Neural cell (in vitro differentiated cells): Measurements from ENCODE around the gene IRX4. TPM values are rescaled to one million over a fixed set of nuclear protein-coding genes. Genes with fewer than 3 reads are reported as not detected.

ENCODE experiments used
- H2AFZ ChIP-seq: fragments of 200-600, 300-800 bp; sonication (generic), shearing (Covaris generic); 2 replicates; pipeline ENCODE4 v1.6.0; 2014; ENCODE audit warnings: low read depth, mild to moderate bottlenecking, antibody characterized with exemption, low read length, moderate library complexity
- H3F3A ChIP-seq: fragments of 200-600 bp; shearing (Covaris generic); 2 replicates; pipeline ENCODE4 v1.6.1; 2016; ENCODE audit warnings: mild to moderate bottlenecking, moderate library complexity, mixed read lengths, antibody characterized with exemption, low read length; ENCODE audit not compliant: insufficient read depth, poor library complexity, severe bottlenecking
- H3K27ac ChIP-seq: fragments of 200-600, 300-800 bp; sonication (generic), shearing (Covaris generic); 2 replicates; pipeline ENCODE4 v1.5.1; 2014; ENCODE audit warnings: mild to moderate bottlenecking, low read length, moderate library complexity
- H3K27me3 ChIP-seq: fragments of 300-800, 200-600 bp; sonication (generic), shearing (Covaris generic); 2 replicates; pipeline ENCODE4 v1.6.0; 2014; ENCODE audit warnings: mild to moderate bottlenecking, low read depth, low read length, moderate library complexity; ENCODE audit not compliant: insufficient read depth
- H3K36me3 ChIP-seq: fragments of 300-800, 200-600 bp; sonication (generic), shearing (Covaris generic); 2 replicates; pipeline ENCODE4 v1.5.1; 2014; ENCODE audit warnings: mild to moderate bottlenecking, antibody characterized with exemption, low read length, moderate library complexity; ENCODE audit not compliant: insufficient read depth
- H3K4me2 ChIP-seq: fragments of 300-800, 200-600 bp; sonication (generic), shearing (Covaris generic); 2 replicates; pipeline ENCODE4 v1.6.0; 2014; ENCODE audit warnings: mild to moderate bottlenecking, low read length
- H3K4me3 ChIP-seq: fragments of 300-800, 200-600 bp; sonication (generic), shearing (Covaris generic); 2 replicates; pipeline ENCODE4 v1.5.1; 2014; ENCODE audit warnings: mild to moderate bottlenecking, low read length, moderate library complexity
- H3K79me2 ChIP-seq: fragments of 200-600 bp; shearing (Covaris generic); replicated peaks from 2 replicates; pipeline ENCODE4 v1.6.0; 2014; ENCODE audit warnings: mild to moderate bottlenecking, low read length, moderate library complexity; ENCODE audit not compliant: insufficient read depth
- H3K9ac ChIP-seq: fragments of 300-800, 200-600 bp; sonication (generic), shearing (Covaris generic); 2 replicates; pipeline ENCODE4 v1.6.1; 2016; ENCODE audit warnings: mild to moderate bottlenecking, low read length, mixed read lengths
- H3K9me2 ChIP-seq: fragments of 200-600 bp; shearing (Covaris generic); 2 replicates; pipeline ENCODE4 v1.6.1; 2016; ENCODE audit warnings: mild to moderate bottlenecking, low read length, mixed read lengths; ENCODE audit not compliant: insufficient read depth
- H3K9me3 ChIP-seq: fragments of 200-600, 300-800 bp; sonication (generic), shearing (Covaris generic); 2 replicates; pipeline ENCODE4 v1.6.1; 2016; ENCODE audit warnings: mild to moderate bottlenecking, mixed run types, low read length, moderate library complexity, mixed read lengths
- H4K20me1 ChIP-seq: fragments of 200-600 bp; shearing (Covaris generic); 2 replicates; pipeline ENCODE4 v1.6.1; 2016; ENCODE audit warnings: mild to moderate bottlenecking, mixed run types; ENCODE audit not compliant: insufficient read depth
- EP300 ChIP-seq: fragments of 450-650 bp; conservative IDR thresholded peaks from 2 replicates; pipeline ENCODE4 v1.6.1; 2014; ENCODE audit warnings: antibody characterized with exemption, mild to moderate bottlenecking, moderate library complexity; ENCODE audit not compliant: poor library complexity, severe bottlenecking
- EZH2 ChIP-seq: fragments of 200-600, 300-800 bp; shearing (Covaris generic), sonication (generic); IDR thresholded peaks from 2 replicates; pipeline ENCODE4 v1.6.1; 2014; ENCODE audit warnings: antibody characterized with exemption, low read length, borderline replicate concordance, mild to moderate bottlenecking; ENCODE audit not compliant: insufficient read depth, poor library complexity, severe bottlenecking
- MXI1 ChIP-seq: fragments of 450-650 bp; conservative IDR thresholded peaks from 2 replicates; pipeline ENCODE4 v1.6.1; 2014; ENCODE audit warnings: antibody characterized with exemption, mild to moderate bottlenecking; ENCODE audit not compliant: poor library complexity, severe bottlenecking
- POLR2AphosphoS5 ChIP-seq: IDR thresholded peaks from 2 replicates; pipeline ENCODE4 v1.6.1; 2012
- RAD21 ChIP-seq: fragments of 450-650 bp; conservative IDR thresholded peaks from 2 replicates; pipeline ENCODE4 v1.6.1; 2014; ENCODE audit warnings: antibody characterized with exemption, mild to moderate bottlenecking, moderate library complexity
- SMC3 ChIP-seq: fragments of 450-650 bp; conservative IDR thresholded peaks from 2 replicates; pipeline ENCODE4 v1.6.1; 2014; ENCODE audit warnings: antibody characterized with exemption, mild to moderate bottlenecking, moderate library complexity; ENCODE audit not compliant: poor library complexity
- TAF1 ChIP-seq: IDR thresholded peaks from 2 replicates; pipeline ENCODE4 v1.6.1; 2012; ENCODE audit warnings: low read depth
- polyA plus RNA-seq: library from polyadenylated mRNA; depleted of rRNA; stranded (reverse); fragments of >200 nt; gene quantifications from 2 replicates; pipeline ENCODE4 v1.2.3, GENCODE V29; 2014
- TF ChIP-seq, protein P1 (sequence below): fragments of 450-650 bp; IDR thresholded peaks from 2 replicates; pipeline ENCODE4 v1.5.1; 2014; ENCODE audit warnings: antibody characterized with exemption, mild to moderate bottlenecking, moderate library complexity; ENCODE audit not compliant: poor library complexity, severe bottlenecking
- TF ChIP-seq, protein P2 (sequence below): IDR thresholded peaks from 2 replicates; pipeline ENCODE4 v1.6.1; 2012; ENCODE audit warnings: borderline replicate concordance

IRX4 gene
- polyA plus RNA-seq, 1 donor from 2014 or later, result not detected

DNA sequence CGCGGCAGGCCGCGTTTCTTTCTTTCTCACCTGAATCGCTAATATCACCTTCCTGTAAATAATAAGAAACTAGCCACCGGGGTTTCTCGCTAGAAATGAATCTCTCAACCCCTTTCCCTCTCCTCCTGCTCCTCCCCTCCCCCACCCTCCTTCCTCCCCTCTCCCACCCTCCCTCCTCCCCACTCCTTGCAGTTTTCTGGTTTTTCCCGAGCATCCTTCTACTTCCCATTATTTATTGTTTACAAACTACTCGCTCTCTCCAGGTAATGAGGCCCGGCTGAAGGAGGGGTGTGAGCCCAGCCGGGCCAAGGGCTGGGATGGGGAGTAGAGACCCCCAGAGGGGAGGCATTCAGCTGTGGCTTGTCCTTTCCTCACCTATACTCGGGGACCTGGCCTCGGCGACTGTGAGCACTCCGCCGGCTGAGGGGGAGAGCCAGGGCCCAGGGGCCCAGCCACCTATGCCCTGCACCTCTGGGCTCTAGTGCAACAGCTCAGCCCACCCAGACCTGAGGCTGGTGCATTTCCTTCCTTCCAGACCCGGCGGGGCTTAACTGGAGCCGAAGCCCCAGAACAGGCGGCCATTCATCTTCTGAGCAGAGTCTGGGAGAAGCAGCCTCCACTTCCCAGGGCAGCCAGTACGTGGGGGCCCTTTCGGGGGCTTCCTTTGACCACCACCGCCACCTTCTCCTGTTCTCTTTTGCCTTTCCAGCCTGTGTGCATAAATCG, 2.1 kb upstream of the IRX4 start:
- no peaks in the 10 kb centered on the region for H3K36me3 ChIP-seq
- H3K4me2 ChIP-seq, result no peak overlapping the region
- no peak overlapping the region for H2AFZ ChIP-seq
- H3K9me3 ChIP-seq, result no peaks in the 10 kb centered on the region
- TF ChIP-seq SMC3, result no peak
- TF ChIP-seq EZH2, result peak; percentile 68
- H3K79me2 ChIP-seq, result no peaks in the 10 kb centered on the region
- no peaks in the 10 kb centered on the region for H3K9me2 ChIP-seq
- no peaks in the 10 kb centered on the region for H4K20me1 ChIP-seq
- H3K27ac ChIP-seq, result no peak overlapping the region
- H3K27me3 ChIP-seq, result peaks cover 97% of the 10 kb centered on the region
- H3K4me3 ChIP-seq, result no peak overlapping the region
- H3K9ac ChIP-seq, result no peak overlapping the region
- H3F3A ChIP-seq, result no peaks in the 10 kb centered on the region

DNA sequence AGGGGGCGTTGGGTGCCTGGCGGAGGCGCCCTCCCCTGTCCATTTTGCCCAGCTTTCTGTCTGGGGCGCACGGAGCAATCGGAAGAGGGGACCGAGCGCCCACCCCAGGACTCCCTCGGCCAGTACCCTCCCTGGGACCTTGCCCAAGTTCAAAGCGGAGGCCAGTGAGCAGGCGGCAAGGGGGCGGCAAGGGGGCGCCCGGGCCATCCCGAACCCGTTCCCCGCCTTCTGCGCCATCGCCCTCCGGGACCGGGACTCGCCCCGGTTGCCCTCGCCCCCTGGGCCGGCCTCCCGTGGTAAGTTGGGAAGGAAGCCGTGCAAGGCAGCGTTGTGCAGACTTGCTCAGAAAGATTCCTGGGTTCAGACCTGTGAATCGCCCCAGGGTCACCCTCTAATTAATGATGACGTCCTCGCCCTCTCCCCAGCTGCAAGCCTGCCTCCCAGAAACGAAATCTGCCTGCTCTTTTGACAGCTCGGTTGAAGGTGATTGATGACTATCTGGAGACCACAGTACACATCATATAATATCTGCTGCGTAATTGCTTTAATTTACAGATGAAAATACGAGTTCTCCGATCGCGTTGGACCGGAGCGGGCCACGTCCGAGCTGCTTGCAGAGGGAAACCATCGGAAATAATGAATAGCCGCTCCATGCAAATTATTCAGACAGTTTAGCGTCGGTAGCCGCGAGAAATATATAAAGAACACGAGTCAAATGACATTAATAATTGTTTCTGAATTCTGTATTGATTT, 1.4 kb upstream of the IRX4 start:
- no peak overlapping the region for H2AFZ ChIP-seq
- H3K4me2 ChIP-seq, result no peak overlapping the region
- H3K9me3 ChIP-seq, result no peaks in the 10 kb centered on the region
- H3K9me2 ChIP-seq, result no peaks in the 10 kb centered on the region
- peak overlapping the region; percentile 44 for H3K4me3 ChIP-seq
- H3K27me3 ChIP-seq, result peaks cover 97% of the 10 kb centered on the region
- H4K20me1 ChIP-seq, result no peaks in the 10 kb centered on the region
- H3K79me2 ChIP-seq, result no peaks in the 10 kb centered on the region
- H3K36me3 ChIP-seq, result no peaks in the 10 kb centered on the region
- no peak overlapping the region for H3K9ac ChIP-seq
- no peaks in the 10 kb centered on the region for H3F3A ChIP-seq
- TF ChIP-seq, protein P1, sequence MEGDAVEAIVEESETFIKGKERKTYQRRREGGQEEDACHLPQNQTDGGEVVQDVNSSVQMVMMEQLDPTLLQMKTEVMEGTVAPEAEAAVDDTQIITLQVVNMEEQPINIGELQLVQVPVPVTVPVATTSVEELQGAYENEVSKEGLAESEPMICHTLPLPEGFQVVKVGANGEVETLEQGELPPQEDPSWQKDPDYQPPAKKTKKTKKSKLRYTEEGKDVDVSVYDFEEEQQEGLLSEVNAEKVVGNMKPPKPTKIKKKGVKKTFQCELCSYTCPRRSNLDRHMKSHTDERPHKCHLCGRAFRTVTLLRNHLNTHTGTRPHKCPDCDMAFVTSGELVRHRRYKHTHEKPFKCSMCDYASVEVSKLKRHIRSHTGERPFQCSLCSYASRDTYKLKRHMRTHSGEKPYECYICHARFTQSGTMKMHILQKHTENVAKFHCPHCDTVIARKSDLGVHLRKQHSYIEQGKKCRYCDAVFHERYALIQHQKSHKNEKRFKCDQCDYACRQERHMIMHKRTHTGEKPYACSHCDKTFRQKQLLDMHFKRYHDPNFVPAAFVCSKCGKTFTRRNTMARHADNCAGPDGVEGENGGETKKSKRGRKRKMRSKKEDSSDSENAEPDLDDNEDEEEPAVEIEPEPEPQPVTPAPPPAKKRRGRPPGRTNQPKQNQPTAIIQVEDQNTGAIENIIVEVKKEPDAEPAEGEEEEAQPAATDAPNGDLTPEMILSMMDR, result no peak
- TF ChIP-seq, protein P2, sequence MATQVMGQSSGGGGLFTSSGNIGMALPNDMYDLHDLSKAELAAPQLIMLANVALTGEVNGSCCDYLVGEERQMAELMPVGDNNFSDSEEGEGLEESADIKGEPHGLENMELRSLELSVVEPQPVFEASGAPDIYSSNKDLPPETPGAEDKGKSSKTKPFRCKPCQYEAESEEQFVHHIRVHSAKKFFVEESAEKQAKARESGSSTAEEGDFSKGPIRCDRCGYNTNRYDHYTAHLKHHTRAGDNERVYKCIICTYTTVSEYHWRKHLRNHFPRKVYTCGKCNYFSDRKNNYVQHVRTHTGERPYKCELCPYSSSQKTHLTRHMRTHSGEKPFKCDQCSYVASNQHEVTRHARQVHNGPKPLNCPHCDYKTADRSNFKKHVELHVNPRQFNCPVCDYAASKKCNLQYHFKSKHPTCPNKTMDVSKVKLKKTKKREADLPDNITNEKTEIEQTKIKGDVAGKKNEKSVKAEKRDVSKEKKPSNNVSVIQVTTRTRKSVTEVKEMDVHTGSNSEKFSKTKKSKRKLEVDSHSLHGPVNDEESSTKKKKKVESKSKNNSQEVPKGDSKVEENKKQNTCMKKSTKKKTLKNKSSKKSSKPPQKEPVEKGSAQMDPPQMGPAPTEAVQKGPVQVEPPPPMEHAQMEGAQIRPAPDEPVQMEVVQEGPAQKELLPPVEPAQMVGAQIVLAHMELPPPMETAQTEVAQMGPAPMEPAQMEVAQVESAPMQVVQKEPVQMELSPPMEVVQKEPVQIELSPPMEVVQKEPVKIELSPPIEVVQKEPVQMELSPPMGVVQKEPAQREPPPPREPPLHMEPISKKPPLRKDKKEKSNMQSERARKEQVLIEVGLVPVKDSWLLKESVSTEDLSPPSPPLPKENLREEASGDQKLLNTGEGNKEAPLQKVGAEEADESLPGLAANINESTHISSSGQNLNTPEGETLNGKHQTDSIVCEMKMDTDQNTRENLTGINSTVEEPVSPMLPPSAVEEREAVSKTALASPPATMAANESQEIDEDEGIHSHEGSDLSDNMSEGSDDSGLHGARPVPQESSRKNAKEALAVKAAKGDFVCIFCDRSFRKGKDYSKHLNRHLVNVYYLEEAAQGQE, result no peak
- peak; percentile 20 for TF ChIP-seq POLR2AphosphoS5
- peak; percentile 85 for TF ChIP-seq EZH2
- TF ChIP-seq TAF1, result no peak
- TF ChIP-seq EP300, result no peak
- TF ChIP-seq MXI1, result no peak
- TF ChIP-seq SMC3, result no peak
- no peak for TF ChIP-seq RAD21
- H3K27ac ChIP-seq, result no peak overlapping the region
